Endothelial cell of umbilical vein (primary cell): ENCODE measurements around the gene IFITM10. TPM values are rescaled to one million over a fixed set of nuclear protein-coding genes. Genes with fewer than 3 reads are reported as not detected.

ENCODE experiments used
- BruUV-seq: library from RNA; stranded (reverse); fragments of 400-500 nt; replicated peaks from 2 replicates; lab custom pipeline; 2021; lab: Mats Ljungman, UMichigan
- CTCF ChIA-PET: fragments of 300-600, 350-600 bp; sonication (Branson Sonifier 250); formaldehyde crosslinking; loops from one replicate; lab custom pipeline; 2021; ENCODE audit warnings: antibody characterized with exemption, inconsistent platforms; lab: Charles Lee
- POLR2A ChIA-PET: fragments of 300-600, 350-600 bp; sonication (Branson Sonifier 250); formaldehyde crosslinking; loops from one replicate; lab custom pipeline; 2021; ENCODE audit warnings: antibody characterized with exemption, inconsistent platforms; lab: Charles Lee
- DNase-seq: peaks from one replicate; pipeline ENCODE4 v3.0.0-alpha.2; 2011; ENCODE audit warnings: low read depth, low spot score
- FAIRE-seq: peaks from 2 replicates; lab custom pipeline; 2011; peaks lifted over from hg19 to GRCh38; lab: Jason Lieb, UNC
- H2AFZ ChIP-seq: 2 replicates; pipeline ENCODE4 v1.6.0; 2012; ENCODE audit warnings: low read depth, low read length, control low read depth, inconsistent platforms
- H3K27ac ChIP-seq: 2 replicates; pipeline ENCODE4 v1.5.1; 2011; ENCODE audit warnings: low read depth, mild to moderate bottlenecking, control low read depth, low read length, moderate library complexity; ENCODE audit not compliant: insufficient read depth
- H3K27me3 ChIP-seq, 2 experiments: 2 replicates each; pipeline versions ENCODE4 v1.6.0 to v1.6.1; 2011; ENCODE audit warnings: low read length in 2 of 2, mixed read lengths in 1 of 2; ENCODE audit not compliant: control insufficient read depth in 2 of 2, insufficient read depth in 2 of 2
- H3K36me3 ChIP-seq, 2 experiments: 2 replicates in 1 of 2; 3 replicates in 1 of 2; pipeline ENCODE4 v1.5.1; 2011; ENCODE audit warnings: low read length in 2 of 2, mild to moderate bottlenecking in 1 of 2, moderate library complexity in 1 of 2; ENCODE audit not compliant: control insufficient read depth in 2 of 2, insufficient read depth in 2 of 2; ENCODE audit errors: extremely low read depth in 1 of 2
- H3K4me1 ChIP-seq: 3 replicates; pipeline ENCODE4 v1.5.1; 2011; ENCODE audit warnings: mild to moderate bottlenecking, low read length; ENCODE audit not compliant: control insufficient read depth, insufficient read depth; ENCODE audit errors: extremely low read depth
- H3K4me2 ChIP-seq: 2 replicates; pipeline ENCODE4 v1.6.1; 2011; ENCODE audit warnings: low read length, control low read depth, mixed read lengths; ENCODE audit not compliant: insufficient read depth
- H3K4me3 ChIP-seq, 3 experiments: fragments of 200-600 bp in 1 of 3; sonication (generic), shearing (Covaris generic) in 1 of 3; replicated peaks in 1 of 3; 2 replicates each; pipeline ENCODE4 v1.5.1; 2011 to 2016; ENCODE audit warnings: control low read depth in 3 of 3, low read length in 3 of 3, mild to moderate bottlenecking in 2 of 3, inconsistent platforms in 1 of 3, low read depth in 1 of 3, moderate library complexity in 1 of 3; ENCODE audit not compliant: insufficient read depth in 1 of 3
- H3K79me2 ChIP-seq: 2 replicates; pipeline ENCODE4 v1.6.0; 2012; ENCODE audit warnings: low read length, inconsistent platforms; ENCODE audit not compliant: control insufficient read depth, insufficient read depth
- H3K9ac ChIP-seq: replicated peaks from 2 replicates; pipeline ENCODE3; 2011; ENCODE audit warnings: low read length, control low read depth; ENCODE audit not compliant: insufficient read depth; ENCODE audit errors: extremely low read depth
- H3K9me1 ChIP-seq: replicated peaks from 3 replicates; pipeline ENCODE4 v1.6.0; 2011; ENCODE audit warnings: mild to moderate bottlenecking, low read length; ENCODE audit not compliant: control insufficient read depth, insufficient read depth; ENCODE audit errors: extremely low read depth
- H3K9me3 ChIP-seq: replicated peaks from 2 replicates; pipeline ENCODE4 v1.5.1; 2012; ENCODE audit warnings: low read length, inconsistent platforms; ENCODE audit not compliant: control insufficient read depth, insufficient read depth
- H4K20me1 ChIP-seq: replicated peaks from 2 replicates; pipeline ENCODE3; 2011; ENCODE audit warnings: mild to moderate bottlenecking, low read length; ENCODE audit not compliant: control insufficient read depth, insufficient read depth; ENCODE audit errors: extremely low read depth
- EZH2 ChIP-seq: IDR thresholded peaks from 2 replicates; pipeline ENCODE4 v1.6.1; 2012; ENCODE audit warnings: borderline replicate concordance, low read depth, mild to moderate bottlenecking, moderate library complexity, low read length, inconsistent platforms; ENCODE audit not compliant: severe bottlenecking
- FOS ChIP-seq: IDR thresholded peaks from 2 replicates; pipeline ENCODE4 v1.6.1; 2011; ENCODE audit warnings: mild to moderate bottlenecking, low read length, moderate library complexity, borderline replicate concordance; ENCODE audit not compliant: insufficient read depth
- GATA2 ChIP-seq: IDR thresholded peaks from 2 replicates; pipeline ENCODE4 v1.7.0; 2011; ENCODE audit warnings: low read depth, mild to moderate bottlenecking, moderate library complexity, mixed read lengths, low read length; ENCODE audit not compliant: insufficient read length, insufficient read depth
- JUN ChIP-seq: IDR thresholded peaks from 2 replicates; pipeline ENCODE4 v1.6.1; 2011; ENCODE audit warnings: borderline replicate concordance, low read depth; ENCODE audit not compliant: insufficient read length, insufficient read depth
- MAX ChIP-seq: IDR thresholded peaks from 2 replicates; pipeline ENCODE4 v1.6.1; 2011; ENCODE audit not compliant: insufficient read depth, insufficient read length
- MYC ChIP-seq: IDR thresholded peaks from one replicate; pipeline ENCODE4 v1.6.1; 2011; ENCODE audit warnings: mild to moderate bottlenecking, low read depth, low read length
- POLR2A ChIP-seq: IDR thresholded peaks from 2 replicates; pipeline ENCODE4 v1.6.1; 2012; ENCODE audit warnings: low read depth, mild to moderate bottlenecking, control low read depth, low read length
- POLR2AphosphoS5 ChIP-seq: IDR thresholded peaks from 2 replicates; pipeline ENCODE4 v1.6.1; 2012; ENCODE audit warnings: low read depth, mild to moderate bottlenecking, control low read depth, low read length, moderate library complexity; ENCODE audit not compliant: insufficient read depth
- dilution Hi-C: fragments of 300-500 bp; cut with MboI; formaldehyde crosslinking; loops from one replicate; pipeline ENCODE4 v1.15.0; 2019; ENCODE audit warnings: low sequenced_read_pairs; ENCODE audit not compliant: extremely low pct_ligation_motif_present
- intact Hi-C: fragments of 100-400 bp; cut with micrococcal nuclease; formaldehyde crosslinking; loops from one replicate; pipeline ENCODE4 v1.10.0; 2022
- polyA plus RNA-seq, 4 experiments: library from polyadenylated mRNA; depleted of rRNA in 3 of 4; stranded (reverse) in 3 of 4; unstranded in 1 of 4; fragments of >200 nt; gene quantifications; 2 replicates each; pipeline versions ENCODE4 v1.2.1 to v1.2.3, GENCODE V29; 2011 to 2012; ENCODE audit warnings: missing spikeins in 1 of 4
- total RNA-seq: library from RNA; stranded (reverse); gene quantifications from 2 replicates; pipeline ENCODE4 v1.2.3, GENCODE V29; 2021
- TF ChIP-seq, protein P1 (sequence below), 2 donors: IDR thresholded peaks; 1 replicate in 1 of 2; 2 replicates in 1 of 2; pipeline ENCODE4 v1.5.1; 2011; ENCODE audit warnings: low read length in 2 of 2, mild to moderate bottlenecking in 2 of 2, moderate library complexity in 2 of 2, control low read depth in 1 of 2, inconsistent platforms in 1 of 2, low read depth in 1 of 2; ENCODE audit not compliant: insufficient read depth in 1 of 2; ENCODE audit errors: extremely low read depth in 1 of 2

Gene IFITM10
- total and polyA plus RNA-seq, 2 donors (not counting 3 experiments of a cell fraction or from before 2014, with no cell fraction given) = 0.04 to 0.66 TPM

GRCh38 chr11:1701091-1701807, 49.1 kb downstream of the IFITM10 start:
- dilution Hi-C loops = no loop called here
- POLR2A ChIA-PET = no interaction called here
- H3K9me1 ChIP-seq = no peaks in the 10 kb centered on the region

DNA sequence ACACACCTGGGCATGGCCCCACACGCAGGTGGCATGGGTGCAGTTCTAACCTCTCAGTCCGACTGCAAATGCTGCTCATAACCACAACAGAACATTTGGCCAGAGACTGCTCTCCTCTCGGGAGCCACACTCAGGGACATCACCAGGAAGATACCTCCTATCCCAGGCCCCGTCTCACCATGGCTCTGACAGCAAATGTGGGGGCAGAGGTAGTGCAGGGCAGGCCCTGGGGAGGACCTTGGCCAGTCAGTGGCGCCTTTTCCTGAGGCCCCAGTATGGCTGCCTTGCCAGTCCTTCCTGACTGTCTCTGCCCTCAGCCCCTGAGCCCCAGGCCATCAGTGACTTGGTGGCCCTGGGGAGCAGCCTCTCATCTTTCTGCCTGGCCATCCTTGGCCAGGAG, 50.6 kb downstream of the IFITM10 start:
- Histone ChIP-seq H3K27ac (no peak overlapping the region), H3K79me2 (no peaks in the 10 kb centered on the region), H3K4me1 (peaks cover 8% of the 10 kb centered on the region), H3K9me1 (no peaks in the 10 kb centered on the region), H4K20me1 (no peaks in the 10 kb centered on the region), H3K4me3 (no peak overlapping the region), H3K9ac (no peak overlapping the region), H3K4me2 (no peak overlapping the region), H2AFZ (no peak overlapping the region), H3K36me3 (no peaks in the 10 kb centered on the region), H3K27me3 (no peaks in the 10 kb centered on the region), H3K9me3 (no peaks in the 10 kb centered on the region)
- no peak for FAIRE-seq
- no peak for DNase-seq
- intact Hi-C loops = no loop called here
- BruUV-seq = no TSS peak
- dilution Hi-C loops = no loop called here
- no peak for TF ChIP-seq MYC
- no peak for TF ChIP-seq MAX
- TF ChIP-seq FOS = no peak
- TF ChIP-seq POLR2AphosphoS5 = no peak
- no peak for TF ChIP-seq GATA2
- no peak for TF ChIP-seq EZH2
- TF ChIP-seq, protein P1, sequence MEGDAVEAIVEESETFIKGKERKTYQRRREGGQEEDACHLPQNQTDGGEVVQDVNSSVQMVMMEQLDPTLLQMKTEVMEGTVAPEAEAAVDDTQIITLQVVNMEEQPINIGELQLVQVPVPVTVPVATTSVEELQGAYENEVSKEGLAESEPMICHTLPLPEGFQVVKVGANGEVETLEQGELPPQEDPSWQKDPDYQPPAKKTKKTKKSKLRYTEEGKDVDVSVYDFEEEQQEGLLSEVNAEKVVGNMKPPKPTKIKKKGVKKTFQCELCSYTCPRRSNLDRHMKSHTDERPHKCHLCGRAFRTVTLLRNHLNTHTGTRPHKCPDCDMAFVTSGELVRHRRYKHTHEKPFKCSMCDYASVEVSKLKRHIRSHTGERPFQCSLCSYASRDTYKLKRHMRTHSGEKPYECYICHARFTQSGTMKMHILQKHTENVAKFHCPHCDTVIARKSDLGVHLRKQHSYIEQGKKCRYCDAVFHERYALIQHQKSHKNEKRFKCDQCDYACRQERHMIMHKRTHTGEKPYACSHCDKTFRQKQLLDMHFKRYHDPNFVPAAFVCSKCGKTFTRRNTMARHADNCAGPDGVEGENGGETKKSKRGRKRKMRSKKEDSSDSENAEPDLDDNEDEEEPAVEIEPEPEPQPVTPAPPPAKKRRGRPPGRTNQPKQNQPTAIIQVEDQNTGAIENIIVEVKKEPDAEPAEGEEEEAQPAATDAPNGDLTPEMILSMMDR (IDR thresholded peaks at IDR 0.05; ENCODE audit: extremely low read depth in 1 of 2, insufficient read depth in 1 of 2, low read depth in 1 of 2, low read length in 2 of 2) = no peak
- no peak for TF ChIP-seq POLR2A
- TF ChIP-seq JUN = no peak
- POLR2A ChIA-PET = no interaction called here
- CTCF ChIA-PET = interaction anchor here (2.1 to 3.5 kb wide), 3 partner anchors 47 to 133 kb away, joined by 19 to 22 read pairs (median 21); no protein-coding TSS in a partner anchor

More at GRCh38 chr11:1701091-1701807, 49.1 kb downstream of the IFITM10 start:
- no peaks in the 10 kb centered on the region for H3K9me3 ChIP-seq
- no peak overlapping the region for H2AFZ ChIP-seq
- no peak overlapping the region for H3K4me3 ChIP-seq
- no peaks in the 10 kb centered on the region for H3K27me3 ChIP-seq
- BruUV-seq = no TSS peak
- CTCF ChIA-PET = interaction anchor here (0.8 to 3.2 kb wide), 4 partner anchors 8 to 131 kb away, joined by 3 to 21 read pairs (median 12); no protein-coding TSS in a partner anchor
- no peak for TF ChIP-seq GATA2
- DNase-seq = no peak
- no peaks in the 10 kb centered on the region for H4K20me1 ChIP-seq
- FAIRE-seq = no peak
- no peak overlapping the region for H3K4me2 ChIP-seq
- no peak overlapping the region for H3K27ac ChIP-seq
- H3K36me3 ChIP-seq = no peaks in the 10 kb centered on the region
- intact Hi-C loops = no loop called here
- H3K79me2 ChIP-seq = no peaks in the 10 kb centered on the region
- peaks cover 8% of the 10 kb centered on the region for H3K4me1 ChIP-seq
- H3K9ac ChIP-seq = no peak overlapping the region
